NT2/D1 (cell line): ENCODE data around the gene TMEM245.

Experiments
- DNase-seq: peaks from one replicate; pipeline ENCODE4 v3.0.0-alpha.2; 2011; ENCODE audit warnings: low read depth, low spot score
- H3K27me3 ChIP-seq: 2 replicates; pipeline ENCODE4 v1.6.0; 2011; ENCODE audit warnings: mild to moderate bottlenecking; ENCODE audit not compliant: insufficient read length, insufficient read depth
- H3K36me3 ChIP-seq: 2 replicates; pipeline ENCODE4 v1.6.1; 2011; ENCODE audit warnings: mild to moderate bottlenecking, low read length, mixed read lengths; ENCODE audit not compliant: insufficient read depth, insufficient read length
- H3K4me1 ChIP-seq: 2 replicates; pipeline ENCODE4 v1.5.1; 2011; ENCODE audit not compliant: insufficient read depth, insufficient read length
- H3K4me3 ChIP-seq: 2 replicates; pipeline ENCODE4 v1.5.1; 2011; ENCODE audit warnings: low read depth; ENCODE audit not compliant: insufficient read length
- H3K9ac ChIP-seq: 2 replicates; pipeline ENCODE4 v1.6.0; 2011; ENCODE audit warnings: low read depth; ENCODE audit not compliant: insufficient read length
- H3K9me3 ChIP-seq: 2 replicates; pipeline ENCODE4 v1.5.1; 2011; ENCODE audit warnings: mild to moderate bottlenecking, low read length; ENCODE audit not compliant: insufficient read depth
- SUZ12 ChIP-seq: IDR thresholded peaks from 2 replicates; pipeline ENCODE4 v1.6.1; 2011; ENCODE audit not compliant: insufficient read length, insufficient read depth; ENCODE audit errors: extremely low read depth
- YY1 ChIP-seq: IDR thresholded peaks from 2 replicates; pipeline ENCODE4 v1.6.1; 2011; ENCODE audit not compliant: insufficient read length, insufficient read depth
- ZNF274 ChIP-seq: IDR thresholded peaks from 2 replicates; pipeline ENCODE4 v1.6.1; 2011; ENCODE audit warnings: mild to moderate bottlenecking, low read depth, low read length

TMEM245 gene

DNA sequence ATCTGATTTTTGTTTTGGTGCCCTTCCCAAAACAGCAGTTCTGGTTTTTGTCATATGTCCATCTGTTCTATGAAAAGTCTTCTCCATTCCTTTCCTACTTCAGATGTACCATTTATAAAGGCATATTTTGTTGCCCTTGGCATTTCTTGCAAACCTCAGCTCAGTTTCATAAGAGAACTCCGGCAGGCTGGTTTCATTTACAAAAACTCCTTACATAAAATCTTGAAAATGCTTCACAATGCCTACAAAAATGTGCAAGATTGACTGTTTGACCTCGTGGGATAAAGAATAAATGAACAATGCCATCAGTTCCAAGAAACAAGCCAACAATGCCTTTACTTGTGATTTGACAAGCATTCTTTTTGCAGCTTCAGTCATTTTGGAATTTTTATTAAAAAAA, 67.3 kb downstream of the TMEM245 start:
- no peak for DNase-seq
- no peaks in the 10 kb centered on the region for H3K4me1 ChIP-seq
- H3K27me3 ChIP-seq, result no peaks in the 10 kb centered on the region
- H3K36me3 ChIP-seq, result peaks cover 90% of the 10 kb centered on the region
- H3K9me3 ChIP-seq, result no peaks in the 10 kb centered on the region
- no peak overlapping the region for H3K4me3 ChIP-seq
- H3K9ac ChIP-seq, result no peak overlapping the region
- TF ChIP-seq YY1, result no peak
- TF ChIP-seq SUZ12, result no peak
- TF ChIP-seq ZNF274, result no peak

DNA sequence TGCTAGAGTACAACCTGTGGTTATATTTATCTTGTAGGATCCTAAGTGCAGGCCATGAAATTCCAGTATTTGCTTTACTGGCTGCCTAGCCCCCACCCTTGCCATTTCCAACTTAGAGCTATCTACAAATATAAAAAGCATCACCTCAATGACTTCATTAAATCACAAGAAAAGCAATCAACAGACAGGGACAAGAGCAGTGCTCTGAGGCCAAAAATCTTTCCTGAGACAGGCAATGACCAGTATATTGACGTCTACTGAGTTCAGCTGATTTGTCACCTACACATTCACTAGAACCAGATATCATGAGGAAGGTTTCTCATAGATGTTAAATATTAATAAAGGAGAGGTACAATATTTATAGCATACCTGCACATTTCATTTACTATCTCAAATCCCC, 68.0 kb downstream of the TMEM245 start:
- Histone ChIP-seq H3K4me3 (no peak overlapping the region), H3K4me1 (no peaks in the 10 kb centered on the region), H3K36me3 (peaks cover 93% of the 10 kb centered on the region), H3K27me3 (no peaks in the 10 kb centered on the region), H3K9ac (no peak overlapping the region), H3K9me3 (no peaks in the 10 kb centered on the region)
- TF ChIP-seq SUZ12 (no peak), YY1 (no peak), ZNF274 (no peak)
- DNase-seq, result no peak

GRCh38 chr9:109050444-109050843, 69.3 kb downstream of the TMEM245 start:
- Histone ChIP-seq H3K4me3 (no peak overlapping the region), H3K9ac (no peak overlapping the region), H3K36me3 (peaks cover 94% of the 10 kb centered on the region), H3K27me3 (no peaks in the 10 kb centered on the region), H3K4me1 (no peaks in the 10 kb centered on the region), H3K9me3 (no peaks in the 10 kb centered on the region)
- TF ChIP-seq ZNF274 (no peak), YY1 (no peak), SUZ12 (no peak)
- no peak for DNase-seq

DNA sequence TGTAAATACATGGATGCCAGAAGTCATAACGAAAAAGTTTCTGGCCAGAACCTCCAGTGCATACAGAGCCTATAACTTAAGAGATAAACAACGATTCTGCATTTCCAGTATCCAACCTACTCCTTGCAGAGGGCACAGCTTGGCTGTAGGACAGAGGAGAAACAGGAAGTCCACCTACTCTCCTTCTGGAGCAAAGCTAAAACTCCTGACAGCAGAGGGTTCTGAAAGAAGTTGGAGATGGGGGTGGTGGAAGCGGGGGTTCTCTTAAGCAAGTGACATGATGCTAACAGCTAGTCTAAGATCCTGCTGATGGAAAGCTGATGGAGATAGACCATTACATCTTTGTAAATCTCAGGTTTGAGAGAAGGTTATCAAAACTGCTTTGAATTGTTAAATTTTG, 70.9 kb downstream of the TMEM245 start:
- Histone ChIP-seq H3K36me3 (peaks cover 97% of the 10 kb centered on the region), H3K4me3 (no peak overlapping the region), H3K9ac (no peak overlapping the region), H3K27me3 (no peaks in the 10 kb centered on the region), H3K9me3 (no peaks in the 10 kb centered on the region), H3K4me1 (no peaks in the 10 kb centered on the region)
- TF ChIP-seq ZNF274 (no peak), SUZ12 (no peak), YY1 (no peak)
- DNase-seq, result no peak

GRCh38 chr9:109047259-109047658, 72.5 kb downstream of the TMEM245 start:
- H3K4me1 ChIP-seq, result no peaks in the 10 kb centered on the region
- H3K36me3 ChIP-seq, result peaks cover 93% of the 10 kb centered on the region
- DNase-seq, result no peak
- TF ChIP-seq ZNF274, result no peak
- H3K9me3 ChIP-seq, result no peaks in the 10 kb centered on the region
- H3K4me3 ChIP-seq, result no peak overlapping the region
- no peak overlapping the region for H3K9ac ChIP-seq
- H3K27me3 ChIP-seq, result no peaks in the 10 kb centered on the region

GRCh38 chr9:109046346-109046745, 73.4 kb downstream of the TMEM245 start:
- Histone ChIP-seq H3K4me1 (no peaks in the 10 kb centered on the region), H3K36me3 (peaks cover 87% of the 10 kb centered on the region), H3K9ac (no peak overlapping the region), H3K4me3 (no peak overlapping the region), H3K27me3 (no peaks in the 10 kb centered on the region), H3K9me3 (no peaks in the 10 kb centered on the region)
- TF ChIP-seq YY1, result no peak
- TF ChIP-seq ZNF274, result no peak
- no peak for TF ChIP-seq SUZ12
- DNase-seq, result no peak

GRCh38 chr9:109043578-109043977, 76.2 kb downstream of the TMEM245 start:
- Histone ChIP-seq H3K9me3 (no peaks in the 10 kb centered on the region), H3K4me1 (no peaks in the 10 kb centered on the region), H3K36me3 (peaks cover 73% of the 10 kb centered on the region), H3K9ac (no peak overlapping the region), H3K4me3 (no peak overlapping the region), H3K27me3 (no peaks in the 10 kb centered on the region)
- DNase-seq, result no peak
- no peak for TF ChIP-seq ZNF274
- no peak for TF ChIP-seq SUZ12
- TF ChIP-seq YY1, result no peak

DNA sequence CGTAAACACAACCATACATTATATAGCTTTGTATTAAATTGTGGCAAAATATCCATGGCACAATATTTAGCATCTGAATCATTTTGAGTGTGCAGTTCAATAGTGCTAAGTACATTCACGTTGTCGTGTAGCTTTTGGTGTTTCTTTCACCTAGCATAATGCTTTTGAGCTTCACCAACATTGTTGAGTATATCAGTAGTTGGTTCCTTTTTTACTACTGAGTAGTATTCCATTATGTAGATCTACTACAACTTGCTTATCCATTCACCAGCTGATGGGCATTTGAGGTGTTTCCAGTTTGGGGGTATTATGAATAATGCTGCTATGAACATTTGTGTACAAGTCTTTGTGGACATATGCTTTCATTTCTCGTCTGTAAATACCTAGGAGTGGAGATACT, 79.2 kb downstream of the TMEM245 start:
- Histone ChIP-seq H3K4me3 (no peak overlapping the region), H3K9me3 (no peaks in the 10 kb centered on the region), H3K27me3 (no peaks in the 10 kb centered on the region), H3K36me3 (peaks cover 60% of the 10 kb centered on the region), H3K9ac (no peak overlapping the region), H3K4me1 (no peaks in the 10 kb centered on the region)
- TF ChIP-seq SUZ12 (no peak), YY1 (no peak)
- DNase-seq, result no peak
